Myocyte (in vitro differentiated cells): ENCODE results near the gene GRIP2. TPM values are rescaled to one million over a fixed set of nuclear protein-coding genes. Genes with fewer than 3 reads are reported as not detected.
A peak's percentile ranks its signal among the peaks of the same experiment; 100 is the strongest.

ENCODE experiments used
- DNase-seq: peaks from one replicate; pipeline ENCODE4 v3.0.0-alpha.2; 2012; ENCODE audit warnings: low read depth
- polyA plus RNA-seq: library from polyadenylated mRNA; unstranded; fragments of >200 nt; gene quantifications from one replicate; pipeline ENCODE4 v1.2.1, GENCODE V29; 2012; ENCODE audit warnings: missing spikeins
- total RNA-seq: library from RNA; depleted of rRNA; stranded (reverse); fragments of >200 nt; gene quantifications from 2 replicates; pipeline ENCODE4 v1.2.3, GENCODE V29; 2014

The GRIP2 gene
- total RNA-seq: 6.6 and 11.8 TPM in 2 replicates
- polyA plus RNA-seq: 4.5 TPM

DNA sequence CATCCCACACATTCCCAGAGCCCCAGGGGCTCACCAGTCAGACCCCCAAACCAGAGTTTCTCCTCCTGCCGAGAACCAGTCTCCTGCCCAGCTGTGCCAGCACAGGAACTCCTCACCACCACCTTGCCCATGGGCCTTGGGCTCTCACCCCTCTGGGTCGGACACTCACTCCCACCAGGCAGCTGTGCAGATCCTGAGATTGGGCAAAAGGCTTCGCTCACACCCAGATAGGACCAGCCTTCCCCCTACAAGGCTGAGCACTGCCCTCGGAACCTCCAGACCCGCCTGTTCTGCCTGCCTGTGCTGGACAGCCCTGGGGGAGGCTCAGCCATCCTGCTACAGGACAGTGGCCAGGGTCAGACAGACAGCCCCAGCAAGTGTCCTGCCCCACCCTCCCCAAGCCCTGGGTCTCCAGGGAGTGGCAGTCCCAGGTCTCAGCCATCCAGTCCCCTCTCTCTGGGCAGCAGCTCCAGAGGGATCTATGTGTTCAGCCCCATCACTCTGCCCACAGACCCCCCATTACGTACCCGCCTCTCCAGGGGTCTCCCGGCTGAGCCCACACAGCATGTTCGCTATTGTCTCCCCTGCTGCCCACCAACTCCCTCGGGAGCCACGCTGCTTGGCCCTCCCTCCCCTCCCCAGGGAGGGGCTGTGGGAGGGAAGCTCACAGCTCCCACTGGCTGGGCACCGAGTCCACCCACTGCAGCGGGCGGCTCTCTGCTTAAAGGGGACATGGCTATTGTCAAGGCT lies at the start of gene GRIP2:
Gene GRIP2, minus strand, starts transcription at position 601 of the 750 bp plus-strand sequence. Its CDS starts 34 bp downstream, at position 567.
- DNase-seq: peak; percentile 59

DNA sequence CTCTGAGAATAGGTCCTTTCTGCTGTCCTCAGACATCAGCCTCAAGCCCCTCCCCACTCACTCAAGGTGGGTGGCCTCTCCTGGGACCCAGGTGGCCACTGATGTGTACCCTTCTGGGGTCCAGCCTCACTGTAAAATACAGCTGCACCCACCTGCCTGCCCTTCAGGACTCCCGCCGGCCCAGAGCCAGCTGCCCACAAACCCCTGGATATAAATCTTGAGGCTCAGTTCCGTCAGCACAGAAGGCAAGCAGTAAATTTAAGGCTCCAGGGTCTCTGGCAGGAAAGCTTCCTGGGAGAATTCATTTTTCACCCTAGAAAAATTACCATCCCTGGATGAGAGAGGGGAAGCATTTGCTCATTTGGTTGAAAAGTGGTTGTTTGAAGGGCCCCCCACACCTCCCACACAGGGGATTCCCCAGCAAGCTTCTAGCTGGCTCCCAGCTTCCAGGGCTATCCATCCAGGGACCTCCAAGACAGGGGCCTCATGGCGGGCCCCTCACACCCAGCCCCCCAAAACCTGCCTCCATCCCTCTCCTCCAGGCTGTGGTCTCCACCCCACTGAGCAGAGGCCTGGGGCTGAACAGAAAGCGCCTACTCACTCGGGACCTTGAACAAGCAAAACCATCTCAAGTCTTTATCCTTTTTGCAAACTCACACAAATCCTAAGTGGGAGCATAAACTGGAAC lies 48.4 kb upstream of the GRIP2 start:
- no peak for DNase-seq

DNA sequence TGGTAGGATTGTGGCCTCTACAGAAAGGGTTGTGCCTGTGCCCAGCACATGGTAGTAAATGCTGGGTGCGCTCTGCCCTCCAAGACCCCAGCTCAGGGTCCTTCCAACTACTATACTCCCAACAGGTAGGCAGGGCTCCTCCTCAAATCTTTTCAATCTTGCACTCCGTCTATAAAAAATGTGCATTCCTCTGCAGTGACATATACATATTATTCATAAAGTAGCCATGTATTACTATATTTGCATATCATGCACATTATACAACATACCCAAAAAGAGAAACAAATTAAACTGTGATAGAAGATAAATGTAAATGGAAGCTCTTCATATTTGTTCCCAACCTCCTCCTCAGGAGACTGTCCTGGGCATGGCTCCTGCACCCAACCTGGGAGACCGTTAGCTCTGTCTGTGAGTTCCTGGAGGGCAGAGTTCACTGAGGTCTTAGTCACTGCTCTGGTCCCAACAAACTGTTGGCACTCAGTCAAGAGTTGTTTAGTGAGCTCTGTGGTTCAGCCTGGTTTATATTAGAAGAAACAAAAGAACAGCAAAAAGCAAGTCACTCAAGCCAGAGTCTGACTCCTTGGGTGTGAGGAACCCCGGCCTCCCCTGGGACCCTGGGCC lies 47.7 kb upstream of the GRIP2 start:
- peak; percentile 28 for DNase-seq

DNA sequence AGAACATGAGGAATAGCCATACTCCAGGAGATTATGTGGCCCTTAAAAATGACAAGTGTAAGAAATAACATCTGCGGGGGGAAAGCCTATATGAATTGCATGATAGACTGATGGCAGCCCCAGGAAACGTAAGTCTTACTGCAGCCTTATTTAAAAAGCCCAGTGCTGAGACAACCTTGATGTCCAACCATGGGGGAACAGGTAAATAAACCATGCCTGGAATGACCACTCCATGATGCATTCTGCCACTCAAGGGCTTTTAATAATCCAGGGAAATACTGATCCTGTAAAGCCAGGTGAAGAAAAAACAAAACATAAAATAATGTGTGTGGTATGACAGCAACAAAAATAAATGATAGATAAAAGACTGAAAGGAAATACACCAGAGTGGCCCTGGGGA lies 46.5 kb upstream of the GRIP2 start:
- DNase-seq: no peak

DNA sequence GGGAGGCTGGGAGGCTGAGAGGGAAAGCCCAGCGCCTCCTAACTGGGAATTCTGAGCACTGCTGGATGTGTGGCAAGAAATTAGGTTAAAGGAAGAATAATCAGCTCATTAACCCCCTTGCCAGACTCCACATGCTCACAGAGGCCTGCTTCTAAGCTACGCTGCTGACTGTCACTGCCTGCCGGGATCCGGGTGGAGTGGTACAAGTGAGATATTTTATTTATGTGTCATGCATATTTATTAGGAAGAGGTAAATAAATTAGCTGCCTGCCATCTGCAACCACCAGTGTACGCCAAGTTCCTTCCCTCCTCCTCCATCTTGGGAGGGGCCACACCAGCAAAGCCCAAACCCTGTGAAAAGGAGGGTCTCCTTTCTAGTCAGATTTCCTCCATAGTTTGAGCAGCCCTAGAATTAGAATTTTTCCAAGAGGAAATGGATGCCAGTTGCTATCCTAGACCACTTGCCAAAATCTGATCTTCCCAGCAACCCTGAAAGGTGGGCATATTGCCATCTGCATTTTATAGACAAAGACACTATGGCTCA lies 43.5 kb upstream of the GRIP2 start:
- DNase-seq: no peak

DNA sequence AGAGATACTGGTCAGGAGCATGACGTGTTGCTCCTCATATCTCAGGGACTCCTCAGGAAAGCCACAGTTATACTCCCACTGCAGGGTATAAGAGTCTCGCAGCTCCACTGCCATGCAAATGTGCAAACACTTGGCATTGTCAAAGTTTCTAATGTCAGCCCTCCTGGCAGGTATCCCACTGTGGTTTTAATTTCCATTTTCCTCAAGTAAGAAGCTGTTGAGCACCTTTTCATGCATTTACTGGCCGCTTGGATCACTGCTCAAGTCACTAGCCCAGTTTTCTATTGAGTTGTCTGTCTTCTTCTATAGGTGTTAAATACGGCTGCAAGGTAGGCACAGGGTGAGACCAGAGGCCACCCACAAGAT lies 41.9 kb upstream of the GRIP2 start:
- no peak for DNase-seq

DNA sequence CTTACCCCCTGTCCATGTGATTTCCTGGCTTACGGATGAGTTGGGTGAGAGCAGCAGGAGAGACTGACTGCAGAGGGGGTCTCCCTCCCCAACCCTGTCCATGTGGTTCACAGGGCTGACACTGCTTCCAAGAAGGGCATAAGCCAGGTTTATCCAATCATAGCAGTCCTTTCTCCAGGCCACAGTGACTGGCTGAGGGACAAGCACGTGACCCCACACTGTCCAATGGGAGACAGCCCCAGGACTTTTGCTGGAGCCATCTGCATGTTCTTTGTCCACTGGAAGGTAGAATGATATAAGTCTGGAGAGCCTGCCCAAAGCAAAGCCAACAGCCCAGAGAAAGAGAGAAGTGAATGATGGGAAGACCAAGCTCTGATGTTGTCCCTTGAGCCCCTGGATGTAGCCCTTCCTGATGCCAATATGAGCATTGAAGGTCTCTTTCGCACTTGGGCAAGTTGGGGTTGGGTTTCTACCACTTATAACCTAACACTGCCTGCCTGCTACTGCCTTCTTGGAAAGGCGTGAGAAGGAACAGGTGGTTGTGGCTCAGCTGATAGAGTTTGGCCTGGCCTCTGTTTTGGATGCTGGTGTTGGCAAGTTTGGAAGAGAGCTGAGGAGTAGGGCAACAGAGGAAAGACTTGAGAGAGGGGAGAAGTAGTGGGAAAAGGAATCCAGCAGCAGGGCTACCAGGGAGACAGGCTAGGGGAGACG lies 41.3 kb upstream of the GRIP2 start:
- DNase-seq: peak; percentile 62

DNA sequence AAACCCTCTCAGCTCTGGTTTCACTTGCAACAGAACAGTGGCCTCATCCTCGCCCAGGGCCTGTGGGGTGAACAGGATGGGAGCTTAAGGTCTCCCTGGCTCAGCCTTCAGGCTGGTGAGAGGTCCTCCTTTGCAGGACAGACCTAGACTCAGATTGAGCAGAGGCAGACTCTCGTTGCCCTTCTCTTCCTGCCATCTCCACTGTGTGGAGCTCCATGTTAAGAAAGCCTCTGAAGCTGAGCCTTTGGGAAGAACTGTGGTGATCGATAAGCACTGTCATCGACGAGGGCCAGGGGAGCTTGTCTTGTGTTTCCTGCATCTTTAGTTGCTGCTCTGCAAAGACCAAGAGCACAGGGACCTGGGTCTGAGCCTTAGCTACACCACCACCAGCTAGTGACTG lies 37.8 kb upstream of the GRIP2 start:
- no peak for DNase-seq

DNA sequence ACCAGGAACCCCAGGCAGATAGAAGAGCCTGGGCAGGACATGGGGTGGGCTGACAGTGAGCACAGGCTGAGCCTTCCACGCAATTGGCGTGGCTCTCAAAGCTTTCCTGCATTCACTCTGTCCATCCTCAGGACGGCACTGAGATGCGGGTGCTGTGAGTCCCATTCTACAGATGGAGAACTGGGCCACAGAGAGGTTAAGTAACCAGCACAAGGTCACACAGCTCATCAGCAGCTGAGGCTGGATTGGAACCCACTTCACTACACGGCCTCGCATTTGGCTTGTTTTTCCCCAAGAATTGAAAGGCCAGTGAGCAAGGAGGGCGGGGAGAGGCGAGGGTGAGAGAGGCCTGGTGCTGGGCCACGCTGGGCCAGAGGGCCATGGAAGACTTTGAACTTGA lies 36.0 kb upstream of the GRIP2 start:
- DNase-seq: no peak

DNA sequence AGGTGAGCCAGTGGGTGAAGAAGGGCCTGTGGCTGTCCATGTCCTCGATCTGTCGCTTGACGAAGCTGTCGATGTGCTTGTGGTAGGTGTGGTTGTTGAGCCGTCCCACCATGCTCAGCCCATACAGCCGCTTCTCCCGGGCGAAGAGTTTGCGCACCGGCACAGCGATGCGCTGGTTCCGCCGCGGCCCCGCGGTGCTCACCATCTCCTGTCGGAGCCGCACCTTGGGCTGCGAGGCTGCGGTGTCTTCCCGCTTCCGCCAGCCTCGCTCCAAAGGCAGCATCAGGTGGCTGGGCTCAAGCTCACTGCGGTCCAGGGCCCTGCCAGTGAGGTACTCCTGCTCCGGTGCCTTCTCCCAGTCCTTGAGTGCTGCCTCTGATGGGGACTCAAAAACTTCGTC lies 34.0 kb upstream of the GRIP2 start:
- no peak for DNase-seq

DNA sequence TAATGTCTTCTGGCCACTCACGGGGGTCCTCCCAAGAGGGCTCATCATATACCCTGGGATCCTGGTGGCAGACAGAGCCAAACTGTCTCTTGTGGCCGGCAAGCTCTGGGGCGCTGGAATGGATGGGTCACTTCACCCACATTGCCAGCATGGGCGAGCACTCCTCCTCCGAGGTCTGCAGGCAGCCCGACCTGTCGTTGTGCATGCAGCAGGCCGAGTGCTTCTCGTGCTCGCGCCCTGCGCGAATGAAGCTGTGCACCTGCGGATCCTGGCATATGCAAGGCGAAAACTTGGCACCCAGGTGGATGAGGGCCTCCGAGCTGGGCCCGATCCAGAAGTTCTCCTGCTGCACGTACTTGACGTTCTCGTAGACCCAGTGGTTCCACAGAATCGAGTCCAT lies 33.6 kb upstream of the GRIP2 start:
- DNase-seq: no peak

DNA sequence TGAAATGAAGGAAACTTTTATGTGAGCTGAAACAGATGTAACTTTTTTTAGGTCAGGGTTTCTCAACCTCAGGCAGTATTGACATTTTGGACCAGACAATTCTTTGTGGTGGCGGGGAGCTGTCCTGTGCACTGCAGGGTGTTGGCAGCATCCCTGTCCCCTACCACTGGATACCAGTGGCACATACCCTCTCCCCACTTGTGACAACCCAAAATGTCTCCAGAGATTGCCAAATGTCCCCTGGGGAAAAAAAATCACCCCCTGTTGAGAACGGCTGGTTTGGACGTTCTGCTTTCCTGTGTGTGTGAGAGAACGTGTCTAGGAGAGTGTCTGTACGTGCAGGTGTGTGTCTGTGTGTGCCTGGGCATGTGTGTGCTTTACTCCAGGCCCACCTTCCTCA lies 30.7 kb upstream of the GRIP2 start:
- DNase-seq: no peak

DNA sequence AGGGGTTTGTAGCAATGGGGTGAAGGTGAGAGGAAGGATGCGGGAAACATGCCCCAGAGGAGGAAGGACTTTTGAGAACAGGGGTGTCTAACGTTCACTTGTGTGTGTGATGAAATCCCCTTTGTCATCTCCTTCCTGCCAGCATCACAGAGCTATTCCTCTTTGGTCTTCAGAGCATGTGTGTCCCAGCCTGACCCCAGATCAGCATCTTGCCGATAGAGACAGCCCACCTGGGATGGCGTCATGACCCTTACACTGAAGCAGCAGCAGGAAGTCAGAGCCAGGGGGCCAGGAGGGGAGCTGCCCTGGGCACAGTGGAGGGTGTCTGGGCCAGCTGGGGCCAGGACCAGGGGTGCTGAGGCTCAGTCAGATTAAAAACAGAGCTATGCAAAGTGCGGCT lies 29.9 kb upstream of the GRIP2 start:
- no peak for DNase-seq

DNA sequence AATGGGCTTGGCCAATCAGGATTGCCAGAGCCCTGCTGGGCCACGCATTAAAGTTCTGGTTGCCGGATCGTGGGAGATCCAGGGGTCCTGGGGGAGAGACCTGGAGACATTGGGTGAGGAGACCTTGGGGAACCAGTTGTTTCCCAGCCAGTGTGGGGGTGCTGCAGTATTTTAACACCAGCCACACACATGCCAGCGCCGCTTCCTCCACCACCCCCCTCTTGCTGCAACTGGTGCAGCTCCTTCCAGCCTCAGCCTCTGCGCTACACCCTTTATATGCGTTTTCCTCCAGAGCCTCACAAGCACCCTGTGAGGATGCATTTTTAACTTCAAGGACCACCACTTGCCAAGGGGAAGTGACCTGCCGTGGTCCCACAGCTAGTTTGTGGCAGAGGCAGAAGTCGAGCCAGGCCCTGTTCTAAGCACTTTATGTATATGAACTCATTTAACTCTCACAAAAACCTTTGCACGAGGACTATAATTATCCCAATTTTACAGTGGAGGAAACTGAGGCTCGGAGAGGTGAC lies 29.4 kb upstream of the GRIP2 start:
- no peak for DNase-seq

DNA sequence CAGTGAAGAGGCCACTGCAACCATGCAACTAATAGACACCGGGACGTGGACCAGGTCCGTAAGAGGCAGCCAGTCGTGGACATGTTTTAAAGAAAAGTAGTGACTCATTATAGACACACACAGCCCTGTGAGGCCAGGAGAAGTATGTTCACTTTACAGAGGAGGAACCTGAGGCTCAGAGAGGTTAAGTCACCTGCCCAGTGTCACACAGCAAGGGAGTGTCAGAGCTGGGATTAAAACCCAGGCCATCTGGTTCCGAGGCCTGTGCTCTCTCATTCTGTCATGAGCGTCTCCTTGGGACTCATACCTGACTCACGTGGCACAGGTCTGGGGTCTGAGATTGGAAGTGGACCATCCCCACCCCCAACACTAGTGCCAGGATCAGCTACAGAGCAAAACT lies 28.1 kb upstream of the GRIP2 start:
- DNase-seq: no peak

DNA sequence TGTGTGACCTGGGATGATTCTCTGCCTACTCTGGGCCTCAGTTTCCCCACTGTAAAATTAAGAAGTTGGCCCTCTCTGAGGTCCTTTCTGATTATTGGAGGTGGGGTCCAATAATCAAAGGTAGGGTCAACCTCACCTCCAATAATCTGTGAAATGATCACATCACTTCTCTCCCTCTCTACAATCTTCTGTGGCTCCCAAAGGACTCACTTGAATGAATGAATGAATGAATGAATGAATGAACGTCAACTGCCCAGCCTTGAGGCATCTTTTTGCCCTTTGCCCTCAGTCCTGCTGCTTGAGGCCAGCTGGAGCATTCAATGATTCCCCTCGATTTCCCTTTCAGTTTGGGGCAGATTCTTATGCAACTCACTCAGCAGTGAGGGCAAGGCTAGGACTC lies 26.7 kb upstream of the GRIP2 start:
- no peak for DNase-seq

DNA sequence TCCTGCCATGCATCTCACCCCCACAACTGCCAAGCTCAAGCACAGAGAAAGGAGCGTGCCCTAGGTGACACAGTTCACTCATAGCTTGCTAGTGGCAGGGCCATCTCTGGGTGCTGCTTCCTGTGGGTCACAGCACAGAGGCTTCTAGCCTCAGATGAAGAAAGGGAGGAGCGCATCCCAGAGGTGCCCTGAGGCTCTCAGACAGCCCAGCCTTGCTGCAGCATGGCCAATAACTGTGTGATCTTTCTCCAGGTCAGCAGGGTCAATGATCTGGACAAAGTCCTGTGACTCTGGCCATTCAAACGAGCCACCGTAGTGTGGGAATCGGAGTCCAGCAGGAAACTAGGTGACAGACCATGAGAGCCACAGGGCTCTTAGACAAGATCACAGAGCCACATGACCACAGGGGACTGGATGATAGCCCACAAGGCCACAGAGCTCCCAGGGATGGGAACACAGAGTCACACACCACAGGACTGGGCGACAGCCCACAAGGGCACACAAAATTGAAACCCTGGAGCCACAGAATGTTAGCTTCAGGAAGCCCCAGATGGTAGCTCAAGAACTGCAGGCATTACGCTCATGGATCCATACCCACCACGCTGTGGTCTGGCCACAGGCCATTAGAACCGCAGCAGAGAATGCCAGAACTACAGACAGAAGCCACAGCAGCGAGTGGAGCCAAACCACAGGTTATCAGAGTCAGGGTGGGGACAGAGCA lies 25.9 kb upstream of the GRIP2 start:
- peak; percentile 99 for DNase-seq

DNA sequence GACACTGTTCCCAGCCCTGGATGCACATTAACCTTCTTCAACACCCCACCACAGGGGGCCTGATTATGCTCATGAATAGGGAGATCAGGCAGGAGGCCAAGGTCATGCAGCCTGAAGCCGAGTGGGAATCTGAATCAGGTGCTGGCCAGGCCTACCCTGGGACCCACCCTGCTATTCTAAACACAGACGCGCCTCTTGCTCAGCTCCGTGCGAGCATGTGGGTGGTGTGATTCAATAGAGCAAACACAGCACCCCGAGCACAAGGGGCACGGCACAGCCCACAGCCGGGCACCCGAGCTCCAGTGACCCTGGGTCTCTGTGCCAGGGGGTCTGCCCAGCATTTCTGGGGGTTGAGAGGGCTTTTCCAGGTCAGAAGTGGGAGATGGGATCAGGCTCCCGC lies 24.6 kb upstream of the GRIP2 start:
- no peak for DNase-seq

DNA sequence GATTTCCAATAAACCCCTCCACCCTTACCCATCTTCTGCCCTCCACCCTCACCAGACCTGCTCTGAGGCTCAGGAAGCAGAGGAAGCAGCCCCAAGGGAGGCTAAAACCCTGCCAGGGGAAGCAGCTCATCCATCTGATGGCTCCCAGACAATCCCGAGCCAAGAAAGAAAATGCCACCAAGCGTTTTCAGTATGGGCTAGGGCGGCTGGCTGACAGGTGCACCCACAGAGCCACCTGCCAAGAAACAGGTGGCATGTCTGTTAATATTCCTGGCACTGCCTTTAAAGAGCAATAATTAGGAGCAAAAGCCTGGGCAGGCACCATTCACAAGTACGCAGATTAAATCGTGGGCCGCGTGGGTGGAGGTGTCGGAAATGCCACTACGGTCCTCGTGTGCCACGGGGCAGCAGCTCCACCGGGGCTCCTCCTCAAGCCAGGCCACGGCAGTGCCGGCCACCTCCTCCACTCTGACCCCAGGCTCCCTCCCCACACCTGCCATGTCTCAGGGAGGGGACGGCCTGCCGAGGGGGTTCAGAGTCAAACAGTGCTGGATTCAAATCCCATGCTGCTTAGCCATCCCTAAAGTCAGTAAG lies 23.9 kb upstream of the GRIP2 start:
- peak; percentile 69 for DNase-seq
